IPS-NIHi11 (cell line): ENCODE data around the gene TOMM6.

Source experiments
- DNase-seq: peaks from one replicate; pipeline ENCODE4 v3.0.0; 2012; ENCODE audit warnings: mixed read lengths, low spot score

Gene TOMM6

DNA sequence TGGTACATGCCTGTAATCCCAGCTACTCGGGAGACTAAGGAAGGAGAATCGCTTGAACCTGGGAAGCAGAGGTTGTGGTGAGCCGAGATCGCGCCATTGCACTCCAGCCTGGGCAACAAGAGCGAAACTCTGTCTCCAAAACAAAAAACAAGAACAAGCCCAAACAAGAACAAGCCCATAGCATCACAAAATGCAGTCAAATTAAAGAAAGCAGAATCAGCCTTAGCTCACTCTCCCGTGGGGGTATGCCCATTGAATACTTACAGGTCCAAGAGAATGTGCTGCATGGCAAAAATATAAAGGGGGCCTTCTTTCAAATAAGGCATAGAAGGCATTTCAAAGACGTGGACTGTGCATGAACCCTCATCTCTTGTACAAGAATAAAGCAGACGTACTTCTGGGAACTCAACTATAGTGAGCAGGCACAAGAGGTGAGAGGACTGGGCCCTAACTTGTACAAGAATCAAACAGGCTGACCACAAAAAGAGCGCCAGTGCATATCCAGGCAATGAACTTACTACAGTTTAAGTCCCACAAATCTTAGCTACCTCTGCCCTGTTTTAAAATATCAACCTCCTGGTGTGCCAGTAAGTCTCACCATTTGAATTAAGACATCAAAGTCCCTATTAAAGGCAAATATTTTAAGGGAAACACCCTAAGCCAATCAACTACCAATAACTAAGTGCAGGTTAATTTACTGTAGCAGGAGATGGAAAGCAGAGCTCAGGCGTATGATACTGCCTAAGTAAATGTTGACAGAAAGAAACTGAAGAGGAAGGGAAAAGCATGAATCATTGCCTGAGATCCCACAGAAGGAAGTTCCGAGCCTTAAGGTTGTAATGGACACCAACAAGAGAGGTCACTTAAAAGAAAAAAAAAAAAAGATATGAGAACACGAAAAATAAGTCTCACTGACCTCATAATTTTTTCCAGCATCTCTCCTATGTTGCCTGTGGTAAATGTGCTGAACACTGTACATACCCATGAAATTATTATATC, 37.4 kb downstream of the TOMM6 start:
- DNase-seq: no peak

DNA sequence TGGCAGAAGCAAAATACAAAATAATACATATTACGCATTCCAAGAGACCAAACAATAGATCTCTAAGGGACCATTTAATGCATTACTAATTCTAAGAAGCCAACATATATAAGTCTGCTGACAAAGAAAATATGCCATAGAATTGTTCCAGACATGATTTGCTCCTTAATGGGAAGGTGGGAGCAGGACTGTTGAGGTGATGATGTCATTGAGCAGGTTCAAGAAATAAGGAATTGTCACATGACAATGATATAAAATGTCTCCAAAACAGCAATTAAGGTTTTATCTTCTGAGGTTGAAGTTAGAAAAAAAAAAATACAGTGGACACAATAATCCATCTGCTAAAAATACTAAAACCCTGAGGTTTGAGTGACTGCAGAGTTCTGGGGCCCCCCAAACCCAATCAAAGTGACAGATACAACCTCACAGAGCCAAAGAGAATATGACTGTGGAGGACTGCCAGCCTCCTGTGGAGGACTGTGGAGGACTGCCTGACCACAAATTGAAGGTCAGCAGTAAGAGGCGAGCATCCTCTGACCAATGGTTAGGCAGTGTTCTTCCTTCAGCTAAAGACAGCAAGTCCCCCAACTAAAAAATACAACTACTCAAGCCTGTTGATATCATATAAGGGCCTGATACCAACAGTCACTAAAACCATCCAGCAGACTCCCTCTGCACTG, 39.0 kb downstream of the TOMM6 start:
- no peak for DNase-seq

DNA sequence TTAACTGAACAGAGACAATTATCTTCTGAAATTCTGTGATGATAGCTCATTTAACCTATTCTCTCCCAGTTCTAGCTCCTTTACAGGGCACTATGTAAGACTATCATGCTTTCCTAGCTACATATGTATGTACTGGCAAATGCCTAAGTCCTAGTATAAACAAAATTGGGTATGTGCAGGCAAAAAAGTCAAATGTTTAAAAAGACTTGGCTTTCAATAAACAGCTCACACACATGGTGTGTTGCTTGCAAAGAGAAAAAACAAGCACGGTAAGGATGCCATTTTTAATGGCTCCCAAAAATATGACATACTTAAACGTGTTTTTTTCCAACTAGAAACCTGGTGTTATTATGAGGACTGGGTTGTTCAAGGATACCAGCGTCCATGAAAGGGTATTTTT, 44.8 kb downstream of the TOMM6 start:
- no peak for DNase-seq

GRCh38 chr6:41836022-41836659, 48.6 kb downstream of the TOMM6 start:
- no peak for DNase-seq

DNA sequence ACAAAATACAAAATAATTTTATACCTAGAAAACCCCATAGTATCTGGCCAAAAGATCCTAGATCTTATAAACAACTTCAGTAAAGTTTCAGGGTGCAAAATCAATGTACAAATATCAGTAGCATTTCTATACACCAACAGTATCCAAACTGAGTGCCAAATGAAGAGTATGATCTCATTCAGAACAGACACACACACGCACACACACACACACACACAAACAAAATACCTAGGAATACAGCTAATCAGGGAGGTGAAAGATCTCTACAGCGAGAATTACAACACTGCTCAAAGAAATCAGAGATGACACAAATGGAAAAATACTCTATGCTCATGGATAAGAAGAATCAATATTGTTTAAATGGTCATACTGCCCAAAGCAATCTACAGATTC, 49.2 kb downstream of the TOMM6 start:
- DNase-seq: no peak
